DOHH2 (cell line): ENCODE results near the gene DBNDD1.

Source experiments
- H3F3A ChIP-seq: fragments of 200-600 bp; sonication (generic), shearing (Covaris generic); 2 replicates; pipeline ENCODE4 v1.6.0; 2016; ENCODE audit warnings: antibody characterized with exemption, mild to moderate bottlenecking; ENCODE audit not compliant: control insufficient read depth, insufficient read depth
- H3K27ac ChIP-seq: fragments of 200-600 bp; sonication (generic); 2 replicates; pipeline ENCODE4 v1.5.1; 2014; ENCODE audit warnings: low read depth, mild to moderate bottlenecking, low read length, moderate library complexity
- H3K27me3 ChIP-seq: fragments of 200-600 bp; sonication (generic); 2 replicates; pipeline ENCODE4 v1.6.1; 2014; ENCODE audit warnings: mild to moderate bottlenecking, low read length, mixed read lengths; ENCODE audit not compliant: control insufficient read depth
- H3K36me3 ChIP-seq: fragments of 200-600 bp; sonication (generic); 2 replicates; pipeline ENCODE4 v1.6.1; 2014; ENCODE audit warnings: mild to moderate bottlenecking, low read length, moderate library complexity, mixed read lengths; ENCODE audit not compliant: control insufficient read depth
- H3K4me1 ChIP-seq: fragments of 200-600 bp; sonication (generic); 2 replicates; pipeline ENCODE4 v1.6.1; 2014; ENCODE audit warnings: mild to moderate bottlenecking, low read length, mixed read lengths; ENCODE audit not compliant: control insufficient read depth
- H3K4me2 ChIP-seq: fragments of 200-600 bp; sonication (generic); 2 replicates; pipeline ENCODE4 v1.6.0; 2014; ENCODE audit warnings: mild to moderate bottlenecking, low read length, moderate library complexity
- H3K4me3 ChIP-seq: fragments of 200-600 bp; sonication (generic); 2 replicates; pipeline ENCODE4 v1.5.1; 2014; ENCODE audit warnings: mild to moderate bottlenecking, low read length, mixed read lengths
- H3K79me2 ChIP-seq: fragments of 200-600 bp; sonication (generic); 2 replicates; pipeline ENCODE4 v1.6.1; 2014; ENCODE audit warnings: mild to moderate bottlenecking, low read length, mixed read lengths; ENCODE audit not compliant: control insufficient read depth
- H3K9me2 ChIP-seq: fragments of 200-600 bp; sonication (generic); replicated peaks from 2 replicates; pipeline ENCODE4 v1.6.1; 2014; ENCODE audit warnings: mild to moderate bottlenecking, low read length, mixed read lengths; ENCODE audit not compliant: control insufficient read depth
- H3K9me3 ChIP-seq: fragments of 200-600 bp; sonication (generic); 2 replicates; pipeline ENCODE4 v1.6.1; 2014; ENCODE audit warnings: antibody characterized with exemption, low read length, mixed read lengths; ENCODE audit not compliant: control insufficient read depth, insufficient read depth
- H4K20me1 ChIP-seq: fragments of 200-600 bp; sonication (generic); 2 replicates; pipeline ENCODE4 v1.6.0; 2014; ENCODE audit warnings: low read depth, mild to moderate bottlenecking, antibody characterized with exemption, low read length, moderate library complexity; ENCODE audit not compliant: control insufficient read depth, insufficient read depth
- EZH2phosphoT487 ChIP-seq: fragments of 200-600 bp; sonication (generic); IDR thresholded peaks from 2 replicates; pipeline ENCODE4 v1.6.1; 2017; ENCODE audit warnings: borderline replicate concordance, mild to moderate bottlenecking, antibody characterized with exemption, low read length, moderate library complexity, mixed read lengths
- TF ChIP-seq, protein P1 (sequence below): fragments of 200-600 bp; sonication (generic); IDR thresholded peaks from one replicate; pipeline ENCODE4 v1.5.1; 2014; ENCODE audit warnings: antibody characterized with exemption, mild to moderate bottlenecking, low read depth, low read length; ENCODE audit not compliant: poor library complexity, severe bottlenecking

The DBNDD1 gene

DNA sequence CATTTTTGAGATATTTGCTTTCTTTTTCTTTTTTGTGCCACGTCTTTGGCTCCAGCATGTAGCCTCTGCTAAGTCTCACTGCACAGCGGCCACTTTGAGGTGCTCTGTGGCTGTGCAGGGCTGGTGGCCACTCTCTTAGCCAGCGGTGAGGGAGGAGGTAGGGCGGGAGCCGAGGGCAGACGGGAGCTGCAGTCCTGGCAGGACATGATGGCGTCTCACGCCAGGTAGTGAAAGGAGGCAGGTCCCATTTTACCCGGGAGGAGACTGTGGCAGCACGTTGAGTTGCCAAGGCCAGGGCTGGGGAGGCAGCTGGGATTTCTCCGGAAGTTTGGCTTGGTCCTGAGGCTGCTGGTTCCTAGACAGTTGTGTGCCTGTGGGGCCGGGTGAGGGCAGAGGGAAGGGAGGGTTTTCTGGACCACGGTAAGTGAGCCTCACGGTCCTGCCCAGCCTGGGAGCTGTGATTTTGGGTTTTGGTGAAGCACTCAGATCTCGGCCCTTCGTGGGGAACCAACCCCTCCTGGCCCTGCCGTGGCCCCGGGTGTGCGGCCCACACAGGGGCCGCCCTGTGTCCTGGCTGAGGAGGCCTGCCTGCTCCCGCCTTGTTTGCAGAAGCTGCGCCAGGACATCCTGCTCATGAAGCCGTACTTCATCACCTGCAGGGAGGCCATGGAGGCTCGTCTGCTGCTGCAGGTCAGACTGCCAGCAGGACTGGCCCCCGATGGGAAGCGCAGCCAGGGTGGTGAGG is 56.3 kb downstream of the DBNDD1 start:
- Histone ChIP-seq H3K27ac (no peak overlapping the region), H3K4me3 (no peak overlapping the region), H3K9me2 (no peaks in the 10 kb centered on the region), H3F3A (peaks cover 47% of the 10 kb centered on the region), H3K4me2 (no peak overlapping the region), H3K79me2 (peaks cover 44% of the 10 kb centered on the region), H3K36me3 (peaks cover 100% of the 10 kb centered on the region), H3K9me3 (no peaks in the 10 kb centered on the region), H4K20me1 (peaks cover 27% of the 10 kb centered on the region), H3K27me3 (no peaks in the 10 kb centered on the region), H3K4me1 (peaks cover 39% of the 10 kb centered on the region)
- no peak for TF ChIP-seq EZH2phosphoT487
- TF ChIP-seq, protein P1, sequence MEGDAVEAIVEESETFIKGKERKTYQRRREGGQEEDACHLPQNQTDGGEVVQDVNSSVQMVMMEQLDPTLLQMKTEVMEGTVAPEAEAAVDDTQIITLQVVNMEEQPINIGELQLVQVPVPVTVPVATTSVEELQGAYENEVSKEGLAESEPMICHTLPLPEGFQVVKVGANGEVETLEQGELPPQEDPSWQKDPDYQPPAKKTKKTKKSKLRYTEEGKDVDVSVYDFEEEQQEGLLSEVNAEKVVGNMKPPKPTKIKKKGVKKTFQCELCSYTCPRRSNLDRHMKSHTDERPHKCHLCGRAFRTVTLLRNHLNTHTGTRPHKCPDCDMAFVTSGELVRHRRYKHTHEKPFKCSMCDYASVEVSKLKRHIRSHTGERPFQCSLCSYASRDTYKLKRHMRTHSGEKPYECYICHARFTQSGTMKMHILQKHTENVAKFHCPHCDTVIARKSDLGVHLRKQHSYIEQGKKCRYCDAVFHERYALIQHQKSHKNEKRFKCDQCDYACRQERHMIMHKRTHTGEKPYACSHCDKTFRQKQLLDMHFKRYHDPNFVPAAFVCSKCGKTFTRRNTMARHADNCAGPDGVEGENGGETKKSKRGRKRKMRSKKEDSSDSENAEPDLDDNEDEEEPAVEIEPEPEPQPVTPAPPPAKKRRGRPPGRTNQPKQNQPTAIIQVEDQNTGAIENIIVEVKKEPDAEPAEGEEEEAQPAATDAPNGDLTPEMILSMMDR: no peak

DNA sequence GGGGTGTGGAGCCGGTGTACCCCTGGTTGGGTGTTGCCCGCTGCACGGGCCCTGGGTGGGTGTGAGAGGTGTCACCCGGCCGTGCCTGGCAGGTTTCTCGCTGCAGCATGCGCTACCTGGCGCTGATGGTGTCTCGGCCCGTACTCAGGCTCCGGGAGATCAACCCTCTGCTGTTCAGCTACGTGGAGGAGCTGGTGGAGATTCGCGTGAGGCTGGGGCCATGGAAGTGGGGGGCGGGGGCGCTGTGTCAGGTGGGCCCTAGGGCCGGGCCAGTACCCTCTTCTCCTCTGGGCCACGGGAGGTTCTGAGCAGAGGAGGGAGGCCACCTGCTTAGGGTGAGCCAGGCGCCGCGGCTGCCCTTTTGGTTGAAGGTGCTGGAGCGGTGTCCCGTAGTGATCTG is 57.3 kb downstream of the DBNDD1 start:
- Histone ChIP-seq H3K4me2 (no peak overlapping the region), H3K4me1 (peaks cover 39% of the 10 kb centered on the region), H3K36me3 (peaks cover 100% of the 10 kb centered on the region), H3K27me3 (no peaks in the 10 kb centered on the region), H3K4me3 (no peak overlapping the region), H3K27ac (no peak overlapping the region), H3K9me3 (no peaks in the 10 kb centered on the region), H3K79me2 (peaks cover 54% of the 10 kb centered on the region), H3K9me2 (no peaks in the 10 kb centered on the region), H3F3A (peaks cover 39% of the 10 kb centered on the region), H4K20me1 (peaks cover 35% of the 10 kb centered on the region)
- TF ChIP-seq EZH2phosphoT487: no peak
- TF ChIP-seq, protein P1: no peak

DNA sequence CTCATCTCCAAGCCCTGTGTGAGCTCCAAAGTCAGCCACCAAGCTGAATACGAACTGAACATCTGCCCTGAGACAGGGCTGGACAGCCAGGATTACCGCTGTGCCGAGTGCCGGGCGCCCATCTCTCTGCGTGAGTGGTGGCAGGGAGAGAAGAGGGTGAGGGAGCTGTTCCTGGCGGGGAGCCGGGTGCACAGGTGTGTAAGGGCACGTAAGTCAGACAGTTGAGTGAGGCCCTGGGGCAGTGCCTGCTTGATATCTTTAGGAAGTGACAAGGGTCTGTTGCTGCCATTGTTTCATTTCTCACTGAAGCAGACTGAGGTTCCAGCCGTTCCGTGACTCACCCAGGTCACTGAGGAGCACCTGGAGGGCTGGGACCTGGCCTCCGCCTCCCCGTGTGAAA is 58.3 kb downstream of the DBNDD1 start:
- Histone ChIP-seq H3K4me3 (no peak overlapping the region), H3K9me2 (no peaks in the 10 kb centered on the region), H3K27me3 (no peaks in the 10 kb centered on the region), H3K4me2 (no peak overlapping the region), H3K4me1 (peaks cover 38% of the 10 kb centered on the region), H3F3A (peaks cover 42% of the 10 kb centered on the region), H3K36me3 (peaks cover 93% of the 10 kb centered on the region), H3K9me3 (no peaks in the 10 kb centered on the region), H3K79me2 (peaks cover 57% of the 10 kb centered on the region), H3K27ac (no peak overlapping the region), H4K20me1 (peaks cover 36% of the 10 kb centered on the region)
- TF ChIP-seq, protein P1: no peak
- no peak for TF ChIP-seq EZH2phosphoT487
